ENCODE data around the gene MYH3. TPM values are rescaled to one million over a fixed set of nuclear protein-coding genes. Genes with fewer than 3 reads are reported as not detected.
A peak's percentile ranks its signal among the peaks of the same experiment; 100 is the strongest.

MYH3 gene
- total RNA-seq, 2 experiments from 2014 or later, result 4.1 to 4.3 TPM

- H3K4me3 Mint-ChIP-seq, result no peak overlapping the region
- H3K27ac Mint-ChIP-seq, result no peak overlapping the region
- no peak for DNase-seq
- peaks cover 3% of the 10 kb centered on the region for H3K4me1 Mint-ChIP-seq
- CTCF ChIA-PET, result interaction anchor here (3.2 kb wide), 1 partner anchor 21 kb away, joined by 13 read pairs; no protein-coding TSS in a partner anchor
- H3K36me3 Mint-ChIP-seq, result peaks cover 4% of the 10 kb centered on the region
- ATAC-seq, result no peak
- H3K9me3 Mint-ChIP-seq (ENCODE audit: low read depth), result no peaks in the 10 kb centered on the region
- no peaks in the 10 kb centered on the region for H3K27me3 Mint-ChIP-seq
These were observed 19.0 kb downstream of the MYH3 start for GRCh38 chr17:10638151-10638550.

GRCh38 chr17:10635290-10635689, 21.8 kb downstream of the MYH3 start:
- no peak overlapping the region for H3K4me3 Mint-ChIP-seq
- CTCF ChIA-PET, result interaction anchor here (7.1 kb wide), 1 partner anchor 10 kb away, joined by 43 read pairs; no protein-coding TSS in a partner anchor

GRCh38 chr17:10633738-10634379, 23.2 kb downstream of the MYH3 start:
- Mint-ChIP-seq H3K9me3 (ENCODE audit: low read depth) (no peaks in the 10 kb centered on the region), H3K36me3 (peaks cover 5% of the 10 kb centered on the region), H3K4me3 (no peak overlapping the region), H3K27me3 (no peaks in the 10 kb centered on the region), H3K27ac (no peak overlapping the region), H3K4me1 (peaks cover 3% of the 10 kb centered on the region)
- DNase-seq, result no peak
- no peak for ATAC-seq
- CTCF ChIA-PET, result interaction anchor here (1.2 to 7.1 kb wide), 3 partner anchors 12 to 26 kb away, joined by 3 to 43 read pairs (median 4); no protein-coding TSS in a partner anchor

More at GRCh38 chr17:10635290-10635689, 21.8 kb downstream of the MYH3 start:
- Mint-ChIP-seq H3K36me3 (peaks cover 7% of the 10 kb centered on the region), H3K9me3 (ENCODE audit: low read depth) (no peaks in the 10 kb centered on the region), H3K4me1 (peaks cover 3% of the 10 kb centered on the region), H3K27me3 (no peaks in the 10 kb centered on the region), H3K27ac (no peak overlapping the region)
- ATAC-seq (no peak), DNase-seq (no peak)

- Mint-ChIP-seq H3K4me1 (peaks cover 3% of the 10 kb centered on the region), H3K9me3 (ENCODE audit: low read depth) (no peaks in the 10 kb centered on the region), H3K27ac (no peak overlapping the region), H3K27me3 (no peaks in the 10 kb centered on the region), H3K4me3 (no peak overlapping the region), H3K36me3 (peaks cover 4% of the 10 kb centered on the region)
- CTCF ChIA-PET, result interaction anchor here (2.1 to 7.1 kb wide), 4 partner anchors 8 to 214 kb away, joined by 9 to 65 read pairs (median 28); no protein-coding TSS in a partner anchor
- ATAC-seq, result no peak
- no peak for DNase-seq
These were observed 25.4 kb downstream of the MYH3 start for GRCh38 chr17:10631701-10632100.

- Mint-ChIP-seq H3K9me3 (ENCODE audit: low read depth) (no peaks in the 10 kb centered on the region), H3K27ac (no peak overlapping the region), H3K4me1 (peaks cover 3% of the 10 kb centered on the region), H3K36me3 (peaks cover 4% of the 10 kb centered on the region), H3K4me3 (no peak overlapping the region), H3K27me3 (no peaks in the 10 kb centered on the region)
- ATAC-seq (no peak), DNase-seq (peak; percentile 44)
- CTCF ChIA-PET, result interaction anchor here (1.0 to 7.1 kb wide), 6 partner anchors 9 to 214 kb away, joined by 3 to 65 read pairs (median 11); no protein-coding TSS in a partner anchor
These were observed 25.9 kb downstream of the MYH3 start for GRCh38 chr17:10631048-10631700.

- no peak for ATAC-seq
- no peak for DNase-seq
- no peaks in the 10 kb centered on the region for H3K4me1 Mint-ChIP-seq
- H3K4me3 Mint-ChIP-seq, result no peak overlapping the region
- peaks cover 4% of the 10 kb centered on the region for H3K36me3 Mint-ChIP-seq
- H3K27me3 Mint-ChIP-seq, result no peaks in the 10 kb centered on the region
- CTCF ChIA-PET, result interaction anchor here (0.8 to 7.1 kb wide), 5 partner anchors 12 to 216 kb away, joined by 3 to 65 read pairs (median 5); no protein-coding TSS in a partner anchor
- no peak overlapping the region for H3K27ac Mint-ChIP-seq
- H3K9me3 Mint-ChIP-seq (ENCODE audit: low read depth), result no peaks in the 10 kb centered on the region
These were observed 27.4 kb downstream of the MYH3 start for GRCh38 chr17:10629706-10630105.

GRCh38 chr17:10628756-10629155, 28.4 kb downstream of the MYH3 start:
- Mint-ChIP-seq H3K27ac (no peak overlapping the region), H3K9me3 (ENCODE audit: low read depth) (no peaks in the 10 kb centered on the region), H3K4me3 (no peak overlapping the region), H3K4me1 (no peaks in the 10 kb centered on the region), H3K27me3 (no peaks in the 10 kb centered on the region), H3K36me3 (peaks cover 4% of the 10 kb centered on the region)
- DNase-seq (no peak), ATAC-seq (no peak)
- CTCF ChIA-PET, result interaction anchor here (0.9 to 7.1 kb wide), 4 partner anchors 11 to 217 kb away, joined by 3 to 65 read pairs (median 6); no protein-coding TSS in a partner anchor

GRCh38 chr17:10626390-10626789, 30.7 kb downstream of the MYH3 start:
- no peak overlapping the region for H3K4me3 Mint-ChIP-seq
- H3K27ac Mint-ChIP-seq, result no peak overlapping the region
- ATAC-seq (no peak), DNase-seq (no peak)
- CTCF ChIA-PET, result interaction anchor here (7.1 kb wide), 1 partner anchor 8 kb away, joined by 65 read pairs; no protein-coding TSS in a partner anchor
- H3K36me3 Mint-ChIP-seq, result peaks cover 4% of the 10 kb centered on the region
- H3K9me3 Mint-ChIP-seq (ENCODE audit: low read depth), result no peaks in the 10 kb centered on the region
- no peaks in the 10 kb centered on the region for H3K4me1 Mint-ChIP-seq
- no peaks in the 10 kb centered on the region for H3K27me3 Mint-ChIP-seq

- H3K4me3 Mint-ChIP-seq, result no peak overlapping the region
- H3K27ac Mint-ChIP-seq, result no peak overlapping the region
- no peaks in the 10 kb centered on the region for H3K27me3 Mint-ChIP-seq
- no peaks in the 10 kb centered on the region for H3K9me3 Mint-ChIP-seq (ENCODE audit: low read depth)
- DNase-seq (no peak), ATAC-seq (no peak)
- CTCF ChIA-PET, result interaction anchor here (1.2 kb wide), 1 partner anchor 22 kb away, joined by 4 read pairs; no protein-coding TSS in a partner anchor
- no peaks in the 10 kb centered on the region for H3K4me1 Mint-ChIP-seq
- H3K36me3 Mint-ChIP-seq, result peaks cover 2% of the 10 kb centered on the region
These were observed 32.1 kb downstream of the MYH3 start for GRCh38 chr17:10624969-10625368.

GRCh38 chr17:10623737-10624338, 33.3 kb downstream of the MYH3 start:
- Mint-ChIP-seq H3K27ac (no peak overlapping the region), H3K9me3 (ENCODE audit: low read depth) (no peaks in the 10 kb centered on the region), H3K4me1 (no peaks in the 10 kb centered on the region), H3K36me3 (no peaks in the 10 kb centered on the region), H3K27me3 (no peaks in the 10 kb centered on the region), H3K4me3 (no peak overlapping the region)
- CTCF ChIA-PET, result no interaction called here
- no peak for ATAC-seq
- no peak for DNase-seq

GRCh38 chr17:10622617-10623485, 34.3 kb downstream of the MYH3 start:
- Mint-ChIP-seq H3K27ac (no peak overlapping the region), H3K36me3 (no peaks in the 10 kb centered on the region), H3K4me1 (no peaks in the 10 kb centered on the region), H3K9me3 (ENCODE audit: low read depth) (no peaks in the 10 kb centered on the region), H3K27me3 (no peaks in the 10 kb centered on the region), H3K4me3 (no peak overlapping the region)
- CTCF ChIA-PET, result no interaction called here
- DNase-seq, result no peak
- ATAC-seq, result no peak

- Mint-ChIP-seq H3K27me3 (no peaks in the 10 kb centered on the region), H3K27ac (no peak overlapping the region), H3K36me3 (no peaks in the 10 kb centered on the region), H3K4me3 (no peak overlapping the region), H3K9me3 (ENCODE audit: low read depth) (no peaks in the 10 kb centered on the region), H3K4me1 (no peaks in the 10 kb centered on the region)
- no peak for DNase-seq
- CTCF ChIA-PET, result interaction anchor here (0.7 to 8.1 kb wide), 2 partner anchors 8 to 309 kb away, joined by 4 to 65 read pairs; no protein-coding TSS in a partner anchor
- ATAC-seq, result no peak
These were observed 35.7 kb downstream of the MYH3 start for GRCh38 chr17:10621397-10621796.
